GM19025 (cell line): ENCODE data around the gene MAP1LC3A.

Source experiments
- ATAC-seq: cut with Tn5 transposase; IDR thresholded peaks from one replicate; pipeline ENCODE4 v1.9.1; 2021; ENCODE audit warnings: mild to moderate bottlenecking, low read depth, moderate library complexity; ENCODE audit not compliant: unreplicated experiment

MAP1LC3A gene

GRCh38 chr20:34528921-34529297 lies 29.6 kb upstream of the MAP1LC3A start:
- ATAC-seq, result no peak

GRCh38 chr20:34529742-34530141 lies 28.8 kb upstream of the MAP1LC3A start:
- ATAC-seq, result no peak

GRCh38 chr20:34530342-34530741 lies 28.2 kb upstream of the MAP1LC3A start:
- no peak for ATAC-seq

GRCh38 chr20:34531608-34532265 lies 26.8 kb upstream of the MAP1LC3A start:
- ATAC-seq, result no peak

GRCh38 chr20:34532320-34532719 lies 26.2 kb upstream of the MAP1LC3A start:
- no peak for ATAC-seq

GRCh38 chr20:34532756-34533155 lies 25.8 kb upstream of the MAP1LC3A start:
- ATAC-seq, result no peak

GRCh38 chr20:34534391-34535165 lies 23.9 kb upstream of the MAP1LC3A start:
- no peak for ATAC-seq

GRCh38 chr20:34535301-34535840 lies 23.1 kb upstream of the MAP1LC3A start:
- no peak for ATAC-seq

- no peak for ATAC-seq
These were observed 22.7 kb upstream of the MAP1LC3A start for GRCh38 chr20:34535857-34536256.

- no peak for ATAC-seq
These were observed 21.6 kb upstream of the MAP1LC3A start for GRCh38 chr20:34536798-34537394.

GRCh38 chr20:34537651-34538050 lies 20.9 kb upstream of the MAP1LC3A start:
- ATAC-seq, result no peak

GRCh38 chr20:34538671-34539123 lies 19.8 kb upstream of the MAP1LC3A start:
- no peak for ATAC-seq

- no peak for ATAC-seq
These were observed 18.8 kb upstream of the MAP1LC3A start for GRCh38 chr20:34539756-34540155.

GRCh38 chr20:34540596-34541263 lies 17.8 kb upstream of the MAP1LC3A start:
- no peak for ATAC-seq

- ATAC-seq, result no peak
These were observed 17.1 kb upstream of the MAP1LC3A start for GRCh38 chr20:34541264-34541901.

GRCh38 chr20:34541917-34542316 lies 16.6 kb upstream of the MAP1LC3A start:
- ATAC-seq, result no peak

GRCh38 chr20:34542439-34542838 lies 16.1 kb upstream of the MAP1LC3A start:
- no peak for ATAC-seq

GRCh38 chr20:34543463-34544056 lies 15.0 kb upstream of the MAP1LC3A start:
- no peak for ATAC-seq

GRCh38 chr20:34544109-34544796 lies 14.3 kb upstream of the MAP1LC3A start:
- no peak for ATAC-seq
